GM12892 (cell line): ENCODE results near the gene ST6GALNAC5. TPM values are rescaled to one million over a fixed set of nuclear protein-coding genes. Genes with fewer than 3 reads are reported as not detected.
"Not testable (repeated sequence)": the region's sequence is repeated elsewhere in the genome, so short reads cannot be mapped to it uniquely, and the experiment has no call there.

Source experiments
- DNase-seq: peaks from one replicate; pipeline ENCODE4 v3.0.0; 2011; ENCODE audit not compliant: insufficient read length
- FAIRE-seq: peaks from 2 replicates; lab custom pipeline; 2011; peaks lifted over from hg19 to GRCh38; lab: Jason Lieb, UNC
- POLR2A ChIP-seq: IDR thresholded peaks from 2 replicates; pipeline ENCODE4 v1.6.1; 2011; ENCODE audit warnings: low read depth, low read length, control low read depth
- POLR2AphosphoS5 ChIP-seq: IDR thresholded peaks from 2 replicates; pipeline ENCODE4 v1.6.1; 2011; ENCODE audit warnings: low read depth, low read length, control low read depth
- TAF1 ChIP-seq: IDR thresholded peaks from 2 replicates; pipeline ENCODE4 v1.6.1; 2011; ENCODE audit warnings: low read depth, mild to moderate bottlenecking, control low read depth, low read length, borderline replicate concordance
- polyA plus RNA-seq: library from polyadenylated mRNA; unstranded; fragments of >200 nt; gene quantifications from one replicate; pipeline ENCODE4 v1.2.1, GENCODE V29; 2012; ENCODE audit warnings: missing spikeins, inconsistent platforms; ENCODE audit not compliant: missing spikeins

Gene ST6GALNAC5
- polyA plus RNA-seq, result not detected

- no peak for TF ChIP-seq POLR2AphosphoS5
- TF ChIP-seq TAF1, result no peak
- no peak for TF ChIP-seq POLR2A
- DNase-seq (no peak), FAIRE-seq (no peak)
Measured at GRCh38 chr1:76867342-76868130, at the start of gene ST6GALNAC5. Gene ST6GALNAC5, plus strand, starts transcription at chr1:76867480.

- TF ChIP-seq POLR2A, result no peak
- no peak for TF ChIP-seq POLR2AphosphoS5
- TF ChIP-seq TAF1, result no peak
- no peak for FAIRE-seq
- DNase-seq, result no peak
Measured at GRCh38 chr1:76820028-76820427, 47.3 kb upstream of the ST6GALNAC5 start.

GRCh38 chr1:76822961-76823360 lies 44.3 kb upstream of the ST6GALNAC5 start:
- FAIRE-seq, DNase-seq: not testable (repeated sequence)

- no peak for DNase-seq
- no peak for FAIRE-seq
- TF ChIP-seq POLR2AphosphoS5 (no peak), TAF1 (no peak), POLR2A (no peak)
Measured at GRCh38 chr1:76824106-76824505, 43.2 kb upstream of the ST6GALNAC5 start.

GRCh38 chr1:76826072-76826845 lies 41.0 kb upstream of the ST6GALNAC5 start:
- FAIRE-seq, result no peak
- TF ChIP-seq POLR2AphosphoS5, result no peak
- TF ChIP-seq POLR2A, result no peak
- TF ChIP-seq TAF1, result no peak
- DNase-seq, result no peak

GRCh38 chr1:76827066-76827465 lies 40.2 kb upstream of the ST6GALNAC5 start:
- no peak for FAIRE-seq
- TF ChIP-seq POLR2AphosphoS5 (no peak), POLR2A (no peak), TAF1 (no peak)
- no peak for DNase-seq

- TF ChIP-seq TAF1 (no peak), POLR2AphosphoS5 (no peak), POLR2A (no peak)
- FAIRE-seq (no peak), DNase-seq (no peak)
Measured at GRCh38 chr1:76830373-76830772, 36.9 kb upstream of the ST6GALNAC5 start.

GRCh38 chr1:76832521-76832920 lies 34.8 kb upstream of the ST6GALNAC5 start:
- TF ChIP-seq TAF1 (no peak), POLR2AphosphoS5 (no peak)
- DNase-seq, result no peak
- FAIRE-seq, result no peak

- DNase-seq, result no peak
- FAIRE-seq, result no peak
- TF ChIP-seq POLR2A (no peak), TAF1 (no peak), POLR2AphosphoS5 (no peak)
Measured at GRCh38 chr1:76833151-76833550, 34.1 kb upstream of the ST6GALNAC5 start.

- no peak for DNase-seq
- FAIRE-seq, result no peak
- no peak for TF ChIP-seq POLR2A
- no peak for TF ChIP-seq TAF1
- no peak for TF ChIP-seq POLR2AphosphoS5
Measured at GRCh38 chr1:76833856-76834255, 33.4 kb upstream of the ST6GALNAC5 start.

GRCh38 chr1:76835203-76835602 lies 32.1 kb upstream of the ST6GALNAC5 start:
- no peak for TF ChIP-seq POLR2AphosphoS5
- TF ChIP-seq POLR2A, result no peak
- TF ChIP-seq TAF1, result no peak
- FAIRE-seq (no peak), DNase-seq (no peak)

- TF ChIP-seq POLR2A (no peak), TAF1 (no peak), POLR2AphosphoS5 (no peak)
Measured at GRCh38 chr1:76840278-76840677, 27.0 kb upstream of the ST6GALNAC5 start.

More at GRCh38 chr1:76840278-76840677, 27.0 kb upstream of the ST6GALNAC5 start:
- FAIRE-seq (no peak), DNase-seq (no peak)
